ENCODE results near the gene RPP14. TPM values are rescaled to one million over a fixed set of nuclear protein-coding genes. Genes with fewer than 3 reads are reported as not detected.

The RPP14 gene
- total RNA-seq, 1 experiment from 2014 or later: 22.4 TPM

- peak; percentile 65 for DNase-seq (ENCODE audit: low read depth, low spot score)
- Histone ChIP-seq H3K9ac (ENCODE audit: low read length) (peak overlapping the region; percentile 86), H3K4me1 (ENCODE audit: control insufficient read depth in 1 of 2, insufficient read depth in 2 of 2, low read length in 2 of 2) (peaks cover 0 to 17% of the 10 kb centered on the region in 2 experiments; a peak in 3 of 4 replicates), H4K20me1 (ENCODE audit: insufficient read depth) (peaks cover 10% of the 10 kb centered on the region; the same call in 1 of the 2 replicates), H3K4me3 (replicated peaks in 1 of 2; ENCODE audit: low read depth in 1 of 2, low read length in 2 of 2) (peak overlapping the region; percentile 75 to 99), H3K79me2 (ENCODE audit: insufficient read depth, low read length) (peaks cover 57% of the 10 kb centered on the region), H3K9me2 (ENCODE audit: insufficient read depth) (no peaks in the 10 kb centered on the region), H3K36me3 (ENCODE audit: control insufficient read depth in 1 of 2, insufficient read depth in 2 of 2, low read length in 2 of 2) (peaks cover 16 to 19% of the 10 kb centered on the region in 2 experiments), H3K27me3 (ENCODE audit: insufficient read depth, low read length) (no peaks in the 10 kb centered on the region), H3K27ac (ENCODE audit: low read depth, low read length) (peak overlapping the region; percentile 89; the same call in 1 of the 2 replicates), H3K4me2 (ENCODE audit: low read length) (peak overlapping the region; percentile 88), H2AFZ (ENCODE audit: low read depth, low read length, poor library complexity, severe bottlenecking) (no peak overlapping the region), H3K9me3 (ENCODE audit: control insufficient read depth in 1 of 2, insufficient read depth in 1 of 2, low read depth in 1 of 2, low read length in 2 of 2) (no peaks in the 10 kb centered on the region)
- ChIA-PET CTCF (interaction anchor here (0.6 to 3.9 kb wide), 14 partner anchors 8 to 326 kb away, joined by 3 to 69 read pairs (median 8); no protein-coding TSS in a partner anchor), POLR2A (interaction anchor here (2.4 kb wide), 1 partner anchor 120 kb away, joined by 18 read pairs; no protein-coding TSS in a partner anchor), RAD21 (ENCODE audit: low non-redundant PET in 1 of 2, low total read pairs in 2 of 2, uncharacterized antibody in 2 of 2, unreplicated experiment in 2 of 2) (interaction anchor here (1.7 to 2.8 kb wide), 2 partner anchors 120 kb away, joined by 5 to 7 read pairs; no protein-coding TSS in a partner anchor)
- TF ChIP-seq RAD21 (IDR thresholded peaks at IDR 0.05; ENCODE audit: low read depth) (peak; percentile 67), ZFX (IDR thresholded peaks at IDR 0.05) (no peak), POLR2AphosphoS5 (IDR thresholded peaks at IDR 0.05; ENCODE audit: low read depth, low read length) (no peak), CBX3 (IDR thresholded peaks at IDR 0.05; ENCODE audit: low read depth) (no peak), CEBPB (IDR thresholded peaks at IDR 0.05; ENCODE audit: low read depth) (no peak), ZNF274 (IDR thresholded peaks at IDR 0.05; ENCODE audit: low read depth, low read length) (no peak), SIN3A (IDR thresholded peaks at IDR 0.05; ENCODE audit: low read depth) (no peak), POLR2A (IDR thresholded peaks at IDR 0.05; ENCODE audit: borderline replicate concordance, extremely low read depth, insufficient read depth, insufficient read length) (no peak), ATF3 (IDR thresholded peaks at IDR 0.05) (no peak), TCF7L2 (IDR thresholded peaks at IDR 0.05; ENCODE audit: borderline replicate concordance, extremely low read depth, insufficient read depth, insufficient read length) (no peak), EZH2 (IDR thresholded peaks at IDR 0.05) (no peak), ELF1 (IDR thresholded peaks at IDR 0.05; ENCODE audit: borderline replicate concordance, low read depth) (no peak), FOSL1 (IDR thresholded peaks at IDR 0.05; ENCODE audit: low read depth) (no peak), SRF (IDR thresholded peaks at IDR 0.05; ENCODE audit: low read depth) (no peak), MAX (IDR thresholded peaks at IDR 0.05) (no peak), CTCF (IDR thresholded peaks at IDR 0.05 in 2 of 3, conservative IDR thresholded peaks at IDR 0.05 in 1 of 3; ENCODE audit: borderline replicate concordance in 1 of 3, insufficient read depth in 1 of 3, low read depth in 2 of 3, low read length in 2 of 3) (peak; percentile 52 to 76 (median 58))
- TF ChIP-seq, protein P1, sequence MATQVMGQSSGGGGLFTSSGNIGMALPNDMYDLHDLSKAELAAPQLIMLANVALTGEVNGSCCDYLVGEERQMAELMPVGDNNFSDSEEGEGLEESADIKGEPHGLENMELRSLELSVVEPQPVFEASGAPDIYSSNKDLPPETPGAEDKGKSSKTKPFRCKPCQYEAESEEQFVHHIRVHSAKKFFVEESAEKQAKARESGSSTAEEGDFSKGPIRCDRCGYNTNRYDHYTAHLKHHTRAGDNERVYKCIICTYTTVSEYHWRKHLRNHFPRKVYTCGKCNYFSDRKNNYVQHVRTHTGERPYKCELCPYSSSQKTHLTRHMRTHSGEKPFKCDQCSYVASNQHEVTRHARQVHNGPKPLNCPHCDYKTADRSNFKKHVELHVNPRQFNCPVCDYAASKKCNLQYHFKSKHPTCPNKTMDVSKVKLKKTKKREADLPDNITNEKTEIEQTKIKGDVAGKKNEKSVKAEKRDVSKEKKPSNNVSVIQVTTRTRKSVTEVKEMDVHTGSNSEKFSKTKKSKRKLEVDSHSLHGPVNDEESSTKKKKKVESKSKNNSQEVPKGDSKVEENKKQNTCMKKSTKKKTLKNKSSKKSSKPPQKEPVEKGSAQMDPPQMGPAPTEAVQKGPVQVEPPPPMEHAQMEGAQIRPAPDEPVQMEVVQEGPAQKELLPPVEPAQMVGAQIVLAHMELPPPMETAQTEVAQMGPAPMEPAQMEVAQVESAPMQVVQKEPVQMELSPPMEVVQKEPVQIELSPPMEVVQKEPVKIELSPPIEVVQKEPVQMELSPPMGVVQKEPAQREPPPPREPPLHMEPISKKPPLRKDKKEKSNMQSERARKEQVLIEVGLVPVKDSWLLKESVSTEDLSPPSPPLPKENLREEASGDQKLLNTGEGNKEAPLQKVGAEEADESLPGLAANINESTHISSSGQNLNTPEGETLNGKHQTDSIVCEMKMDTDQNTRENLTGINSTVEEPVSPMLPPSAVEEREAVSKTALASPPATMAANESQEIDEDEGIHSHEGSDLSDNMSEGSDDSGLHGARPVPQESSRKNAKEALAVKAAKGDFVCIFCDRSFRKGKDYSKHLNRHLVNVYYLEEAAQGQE (IDR thresholded peaks at IDR 0.05; ENCODE audit: low read depth): no peak
- ATAC-seq: peak; percentile 23
- no TSS peak for BruUV-seq (replicated peaks)
- intact Hi-C loops (cut with micrococcal nuclease): loop anchor here (1.0 to 10.0 kb wide), 3 partner anchors 105 to 343 kb away; no protein-coding TSS in a partner anchor
Measured at GRCh38 chr3:58307639-58308215, 1.7 kb downstream of the RPP14 start.

All from HCT116 (cell line).